22Rv1 (cell line): ENCODE measurements around the gene STXBP6.

Source experiments
- CTCF ChIP-seq: fragments of 450-650 bp; IDR thresholded peaks from 2 replicates; pipeline ENCODE4 v1.5.1; 2017; ENCODE audit warnings: mild to moderate bottlenecking
- ZFX ChIP-seq: fragments of 450-650 bp; IDR thresholded peaks from 2 replicates; pipeline ENCODE4 v1.6.1; 2017; ENCODE audit warnings: antibody characterized with exemption, borderline replicate concordance

- TF ChIP-seq CTCF (no peak), ZFX (no peak)
Measured at GRCh38 chr14:24954037-24954699, 95.8 kb downstream of the STXBP6 start.
